Activated T-cell treated with anti-CD3 and anti-CD28 coated beads, Interleukin-2, amount 50 U/mL, for 72 hours (primary cell): Measurements from ENCODE around the gene AMPH. TPM values are rescaled to one million over a fixed set of nuclear protein-coding genes. Genes with fewer than 3 reads are reported as not detected.
"Not testable (repeated sequence)": the region's sequence is repeated elsewhere in the genome, so short reads cannot be mapped to it uniquely, and the experiment has no call there.

Source experiments
- ATAC-seq, 2 donors: fragments of 150-1000 bp; cut with Tn5 transposase; replicated peaks in 1 of 2; 2 replicates each; pipeline ENCODE4 v1.10.0; 2021; ENCODE audit warnings: moderate library complexity in 2 of 2, mild to moderate bottlenecking in 1 of 2
- DNase-seq, 2 donors: peaks; one replicate each; pipeline ENCODE4 v3.0.0; 2021 to 2022; ENCODE audit warnings: mixed read lengths in 1 of 2
- H3K27ac Mint-ChIP-seq: one replicate; pipeline ENCODE4 v1.8.0; 2022; ENCODE audit warnings: mild to moderate bottlenecking, moderate library complexity, mixed read lengths
- H3K27me3 Mint-ChIP-seq: one replicate; pipeline ENCODE4 v1.8.0; 2022; ENCODE audit warnings: low read depth, mixed read lengths
- H3K36me3 Mint-ChIP-seq, 2 donors: one replicate each; pipeline ENCODE4 v1.8.0; 2022; ENCODE audit warnings: mixed read lengths in 2 of 2, mild to moderate bottlenecking in 1 of 2; ENCODE audit not compliant: insufficient read depth in 2 of 2
- H3K4me1 Mint-ChIP-seq: one replicate; pipeline ENCODE4 v1.8.0; 2022; ENCODE audit warnings: low read depth, mixed read lengths
- H3K4me3 Mint-ChIP-seq, 2 donors: one replicate each; pipeline ENCODE4 v1.8.0; 2022; ENCODE audit warnings: mild to moderate bottlenecking in 2 of 2, mixed read lengths in 2 of 2, moderate library complexity in 2 of 2
- H3K9me3 Mint-ChIP-seq, 2 donors: one replicate each; pipeline ENCODE4 v1.8.0; 2022; ENCODE audit warnings: mixed read lengths in 2 of 2
- total RNA-seq, 2 donors: library from RNA; stranded (reverse); gene quantifications; one replicate each; pipeline ENCODE4 v1.2.3, GENCODE V29; 2022

AMPH gene
- total RNA-seq, 2 donors from 2014 or later: 0.07 to 0.53 TPM

GRCh38 chr7:38425509-38425908 lies 205.7 kb downstream of the AMPH start:
- no peak for DNase-seq
- Mint-ChIP-seq H3K4me3 (no peak overlapping the region), H3K27ac (peak overlapping the region; percentile 34)

GRCh38 chr7:38424750-38425463 lies 206.3 kb downstream of the AMPH start:
- Mint-ChIP-seq H3K27me3 (no peaks in the 10 kb centered on the region), H3K36me3 (no peaks in the 10 kb centered on the region), H3K4me1 (peaks cover 52% of the 10 kb centered on the region), H3K9me3 (no peaks in the 10 kb centered on the region), H3K4me3 (no peak overlapping the region), H3K27ac (peak overlapping the region; percentile 34)
- peak; percentile 51 to 54 for ATAC-seq
- no peak for DNase-seq

More at GRCh38 chr7:38425509-38425908, 205.7 kb downstream of the AMPH start:
- Mint-ChIP-seq H3K36me3 (no peaks in the 10 kb centered on the region), H3K4me1 (peaks cover 57% of the 10 kb centered on the region), H3K9me3 (no peaks in the 10 kb centered on the region), H3K27me3 (no peaks in the 10 kb centered on the region)
- ATAC-seq: no peak

GRCh38 chr7:38413784-38414183 lies 217.4 kb downstream of the AMPH start:
- Mint-ChIP-seq H3K27ac (no peak overlapping the region), H3K4me1 (peaks cover 29% of the 10 kb centered on the region), H3K9me3 (no peaks in the 10 kb centered on the region), H3K27me3 (no peaks in the 10 kb centered on the region), H3K36me3 (no peaks in the 10 kb centered on the region), H3K4me3 (no peak overlapping the region)
- DNase-seq (no peak), ATAC-seq (peak; percentile 58 to 81)

GRCh38 chr7:38411404-38411803 lies 219.8 kb downstream of the AMPH start:
- H3K4me1 Mint-ChIP-seq: peaks cover 29% of the 10 kb centered on the region
- no peaks in the 10 kb centered on the region for H3K9me3 Mint-ChIP-seq
- no peak overlapping the region for H3K27ac Mint-ChIP-seq
- no peaks in the 10 kb centered on the region for H3K27me3 Mint-ChIP-seq
- H3K4me3 Mint-ChIP-seq: no peak overlapping the region
- ATAC-seq: peak in 1 of 2 donors; percentile 43
- peak in 1 of 2 donors; percentile 31 for DNase-seq
- H3K36me3 Mint-ChIP-seq: no peaks in the 10 kb centered on the region

GRCh38 chr7:38410056-38410455 lies 221.1 kb downstream of the AMPH start:
- Mint-ChIP-seq H3K9me3 (peaks cover 0 to under 1% of the 10 kb centered on the region in 2 donors), H3K4me3 (no peak overlapping the region), H3K27me3 (no peaks in the 10 kb centered on the region), H3K36me3 (no peaks in the 10 kb centered on the region), H3K27ac (no peak overlapping the region), H3K4me1 (peaks cover 29% of the 10 kb centered on the region)
- ATAC-seq (no peak), DNase-seq (no peak)

GRCh38 chr7:38409531-38409930 lies 221.6 kb downstream of the AMPH start:
- H3K27ac Mint-ChIP-seq: no peak overlapping the region
- H3K4me1 Mint-ChIP-seq: peaks cover 29% of the 10 kb centered on the region
- no peaks in the 10 kb centered on the region for H3K27me3 Mint-ChIP-seq
- H3K9me3 Mint-ChIP-seq: peaks cover 0 to 2% of the 10 kb centered on the region in 2 donors
- no peak overlapping the region for H3K4me3 Mint-ChIP-seq
- H3K36me3 Mint-ChIP-seq: no peaks in the 10 kb centered on the region
- no peak for ATAC-seq
- DNase-seq: no peak

- Mint-ChIP-seq H3K9me3 (peaks cover 1 to 2% of the 10 kb centered on the region in 2 donors), H3K4me3 (no peak overlapping the region), H3K4me1 (peaks cover 10% of the 10 kb centered on the region), H3K36me3 (peaks cover 0 to 4% of the 10 kb centered on the region in 2 donors), H3K27ac (no peak overlapping the region), H3K27me3 (no peaks in the 10 kb centered on the region)
- DNase-seq: peak; percentile 33 to 39
- ATAC-seq: no peak
Measured at GRCh38 chr7:38398725-38399321, 232.3 kb downstream of the AMPH start.

- Mint-ChIP-seq H3K36me3 (peaks cover 0 to 2% of the 10 kb centered on the region in 2 donors), H3K9me3 (peaks cover 1 to 2% of the 10 kb centered on the region in 2 donors)
Measured at GRCh38 chr7:38396852-38397251, 234.3 kb downstream of the AMPH start.

GRCh38 chr7:38395921-38396552 lies 235.1 kb downstream of the AMPH start:
- not testable (repeated sequence) for H3K36me3 Mint-ChIP-seq, DNase-seq, H3K9me3 Mint-ChIP-seq, H3K27me3 Mint-ChIP-seq, H3K4me3 Mint-ChIP-seq, ATAC-seq, H3K27ac Mint-ChIP-seq
- H3K4me1 Mint-ChIP-seq: peaks cover 10% of the 10 kb centered on the region

More at GRCh38 chr7:38396852-38397251, 234.3 kb downstream of the AMPH start:
- H3K4me1 Mint-ChIP-seq: peaks cover 10% of the 10 kb centered on the region
- H3K27ac Mint-ChIP-seq: no peak overlapping the region
- H3K4me3 Mint-ChIP-seq: no peak overlapping the region
- DNase-seq (no peak), ATAC-seq (no peak)
- H3K27me3 Mint-ChIP-seq: no peaks in the 10 kb centered on the region

- Mint-ChIP-seq H3K27ac (no peak overlapping the region), H3K27me3 (no peaks in the 10 kb centered on the region), H3K36me3 (peaks cover 0 to 2% of the 10 kb centered on the region in 2 donors), H3K4me1 (peaks cover 10% of the 10 kb centered on the region), H3K4me3 (no peak overlapping the region), H3K9me3 (peaks cover 1 to 2% of the 10 kb centered on the region in 2 donors)
- ATAC-seq: no peak
- DNase-seq: no peak
Measured at GRCh38 chr7:38394660-38395059, 236.5 kb downstream of the AMPH start.

GRCh38 chr7:38393874-38394273 lies 237.3 kb downstream of the AMPH start:
- DNase-seq (no peak), ATAC-seq (no peak)
- H3K4me3 Mint-ChIP-seq: no peak overlapping the region
- H3K27me3 Mint-ChIP-seq: no peaks in the 10 kb centered on the region
- H3K27ac Mint-ChIP-seq: no peak overlapping the region
- peaks cover 0 to 2% of the 10 kb centered on the region in 2 donors for H3K36me3 Mint-ChIP-seq
- H3K9me3 Mint-ChIP-seq: peaks cover 1 to 2% of the 10 kb centered on the region in 2 donors
- H3K4me1 Mint-ChIP-seq: peaks cover 10% of the 10 kb centered on the region

- no peak for ATAC-seq
- H3K27ac Mint-ChIP-seq: no peak overlapping the region
- no peak overlapping the region for H3K4me3 Mint-ChIP-seq
- peaks cover 2% of the 10 kb centered on the region in 2 donors for H3K36me3 Mint-ChIP-seq
- no peaks in the 10 kb centered on the region for H3K27me3 Mint-ChIP-seq
- peaks cover 1 to 2% of the 10 kb centered on the region in 2 donors for H3K9me3 Mint-ChIP-seq
- DNase-seq: no peak
- no peaks in the 10 kb centered on the region for H3K4me1 Mint-ChIP-seq
Measured at GRCh38 chr7:38391751-38392150, 239.4 kb downstream of the AMPH start.

GRCh38 chr7:38385682-38386081 lies 245.5 kb downstream of the AMPH start:
- no peaks in the 10 kb centered on the region for H3K27me3 Mint-ChIP-seq
- DNase-seq: no peak
- no peaks in the 10 kb centered on the region for H3K9me3 Mint-ChIP-seq
- H3K36me3 Mint-ChIP-seq: peaks cover 0 to 2% of the 10 kb centered on the region in 2 donors
- H3K4me3 Mint-ChIP-seq: no peak overlapping the region
- ATAC-seq: no peak
- H3K27ac Mint-ChIP-seq: no peak overlapping the region
- peaks cover 5% of the 10 kb centered on the region for H3K4me1 Mint-ChIP-seq
